Inflammatory macrophage treated with lipopolysaccharide for 4 hours (primary cell): ENCODE measurements around the gene PPP1R1C.

Source experiments
- DNase-seq: peaks from one replicate; pipeline ENCODE4 v3.0.0-alpha.2; 2020

The PPP1R1C gene

GRCh38 chr2:182115258-182115657 is 129.6 kb downstream of the PPP1R1C start:
- DNase-seq, result no peak

DNA sequence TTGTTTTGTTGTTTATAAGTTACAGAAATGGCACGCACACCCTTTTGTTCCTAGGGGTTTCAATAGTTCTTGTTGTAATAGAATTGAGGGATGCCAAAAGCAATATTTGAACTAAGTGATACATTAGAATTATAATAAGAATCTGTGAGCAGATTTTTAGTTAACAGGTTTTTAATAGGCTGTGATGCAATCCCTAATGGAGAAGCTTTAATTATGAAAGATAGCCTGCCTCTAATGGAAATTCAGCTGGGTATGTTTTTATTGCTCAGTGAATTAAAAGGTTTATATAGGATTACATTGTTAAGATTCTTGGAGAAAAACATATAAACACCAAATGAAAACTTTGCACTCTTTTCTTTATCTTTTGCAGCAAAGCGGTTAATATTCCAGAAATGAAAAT is 131.1 kb downstream of the PPP1R1C start:
- DNase-seq, result no peak

DNA sequence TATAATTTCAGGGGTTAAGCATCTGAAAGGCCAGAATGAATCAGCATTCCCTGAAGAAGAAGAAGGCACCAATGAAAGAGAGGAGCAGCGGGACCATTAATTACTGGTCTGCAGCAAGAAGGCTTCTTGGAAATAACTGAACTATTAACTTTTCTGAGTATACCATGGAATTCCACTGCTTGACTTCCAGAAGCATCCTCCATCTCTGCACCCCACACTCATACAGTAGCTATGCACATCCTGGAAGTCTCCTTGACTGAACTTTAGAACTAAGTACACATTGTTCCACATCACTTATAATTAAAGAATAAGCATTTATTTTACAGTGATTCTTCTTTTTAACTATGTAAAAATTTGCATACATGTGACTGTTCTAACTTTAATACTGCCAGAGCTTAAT is 131.5 kb downstream of the PPP1R1C start:
- DNase-seq, result no peak

- no peak for DNase-seq
Observed at GRCh38 chr2:182128821-182129707, 143.4 kb downstream of the PPP1R1C start.

- no peak for DNase-seq
Observed at GRCh38 chr2:182132605-182133004, 147.0 kb downstream of the PPP1R1C start.

DNA sequence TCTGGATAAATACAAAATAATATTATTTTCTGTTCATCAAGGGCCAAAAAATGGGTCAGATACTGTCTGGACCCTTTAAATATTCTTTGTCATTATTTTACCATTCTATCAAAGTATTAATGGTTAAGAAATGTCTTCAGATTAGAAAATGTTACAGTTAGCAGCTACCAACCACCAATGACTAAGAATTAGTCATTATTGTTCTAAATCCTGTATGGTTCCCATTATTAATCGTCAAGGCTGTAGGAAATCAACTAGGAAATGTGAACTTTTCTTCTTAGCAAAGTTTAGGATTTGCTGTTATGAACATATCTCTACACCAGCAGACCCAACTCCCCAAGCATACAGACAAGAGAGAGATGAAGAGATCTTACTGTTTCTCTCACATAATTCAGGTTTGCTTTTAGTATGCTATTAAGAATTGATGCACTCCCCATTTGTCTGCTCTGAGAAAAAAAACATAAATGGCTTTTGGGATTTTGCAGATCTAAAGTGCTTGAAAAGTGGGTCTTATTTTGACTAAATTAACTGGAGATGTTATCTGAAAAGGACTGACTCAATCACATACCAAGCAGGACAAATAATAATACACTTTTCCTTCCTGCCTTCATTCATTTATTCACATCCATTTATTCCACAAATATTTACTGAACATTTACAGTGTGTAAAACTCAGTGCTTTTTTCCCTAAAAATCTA is 147.7 kb downstream of the PPP1R1C start:
- no peak for DNase-seq

- DNase-seq, result no peak
Observed at GRCh38 chr2:182134201-182134600, 148.5 kb downstream of the PPP1R1C start.

- no peak for DNase-seq
Observed at GRCh38 chr2:182142062-182142461, 156.4 kb downstream of the PPP1R1C start.

- no peak for DNase-seq
Observed at GRCh38 chr2:182144041-182144775, 158.6 kb downstream of the PPP1R1C start.

GRCh38 chr2:182144776-182145165 is 159.1 kb downstream of the PPP1R1C start:
- no peak for DNase-seq

DNA sequence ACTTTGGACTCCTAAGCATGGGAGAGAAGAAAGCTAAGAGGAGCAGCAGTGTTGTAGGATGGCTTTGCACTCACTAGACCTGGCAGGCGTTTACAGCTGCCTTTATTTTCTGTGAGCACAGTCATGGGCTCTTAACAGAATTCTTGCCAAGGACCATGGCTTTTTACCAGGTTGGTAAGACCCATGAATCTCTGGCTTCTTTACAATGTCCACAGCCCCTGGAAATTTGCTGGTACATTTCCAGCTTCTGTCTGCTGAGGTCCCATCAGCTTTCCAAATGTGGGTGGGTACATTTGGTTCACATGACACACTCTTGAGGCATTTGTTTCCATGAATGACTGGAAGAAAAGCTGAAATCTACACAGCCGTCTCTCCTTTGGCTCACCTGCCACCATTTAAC is 162.7 kb downstream of the PPP1R1C start:
- no peak for DNase-seq

DNA sequence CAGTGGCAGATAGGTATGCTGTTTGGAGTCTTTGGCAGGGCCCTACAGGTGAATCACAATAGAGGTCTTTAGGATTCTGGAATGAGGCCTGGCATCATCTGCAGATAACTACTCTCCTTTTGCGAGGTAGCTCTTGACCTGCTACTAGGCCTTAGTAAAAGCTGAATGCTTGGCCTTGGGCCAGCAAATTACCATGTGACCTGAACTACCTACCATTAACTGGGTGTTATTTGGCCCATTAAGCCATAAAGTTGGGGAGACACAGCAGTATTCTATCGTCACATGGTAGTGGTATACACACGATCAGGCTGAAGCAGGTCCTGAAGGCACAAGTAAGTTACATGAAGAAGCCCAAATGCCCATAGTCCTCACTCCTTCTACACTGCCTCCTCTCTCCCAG is 178.2 kb downstream of the PPP1R1C start:
- DNase-seq, result no peak

DNA sequence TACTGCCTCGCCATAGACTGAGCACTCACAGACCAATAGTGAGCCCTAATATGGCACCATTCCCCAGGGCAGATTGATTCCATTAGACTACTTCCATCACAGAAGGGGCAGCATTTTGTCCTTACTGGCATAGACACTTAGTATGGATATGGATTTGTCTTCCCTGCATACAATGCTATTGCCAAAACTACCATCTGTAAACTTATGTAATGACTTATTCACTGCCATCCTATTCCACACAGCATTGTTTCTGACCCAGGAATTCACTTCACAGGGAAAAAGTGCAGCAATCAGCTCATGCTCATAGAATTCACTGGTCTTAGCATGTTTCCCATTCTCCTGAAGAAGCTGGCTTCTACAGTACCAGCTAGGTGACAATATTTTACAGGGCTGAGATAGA is 179.0 kb downstream of the PPP1R1C start:
- DNase-seq, result no peak

GRCh38 chr2:182165202-182165601 is 179.5 kb downstream of the PPP1R1C start:
- no peak for DNase-seq

DNA sequence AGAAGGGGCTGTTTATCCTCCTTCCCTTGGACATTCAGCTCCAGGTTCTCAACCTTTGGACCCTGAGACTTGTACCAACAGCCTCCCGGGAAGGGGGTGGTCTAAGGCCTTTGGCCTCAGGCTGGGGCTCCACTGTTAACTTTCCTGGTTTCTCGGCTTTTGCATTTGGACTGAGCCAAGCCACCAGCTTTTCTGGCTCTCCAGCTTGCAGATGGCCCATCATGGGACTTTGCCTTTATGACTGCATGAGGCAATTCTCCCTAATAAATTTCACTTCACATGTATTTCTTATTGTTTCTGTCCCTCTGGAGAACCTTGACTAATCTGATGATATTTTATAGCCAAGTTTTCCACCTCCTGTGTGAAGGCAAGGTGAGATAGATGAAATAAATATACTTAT is 180.8 kb downstream of the PPP1R1C start:
- DNase-seq, result no peak

DNA sequence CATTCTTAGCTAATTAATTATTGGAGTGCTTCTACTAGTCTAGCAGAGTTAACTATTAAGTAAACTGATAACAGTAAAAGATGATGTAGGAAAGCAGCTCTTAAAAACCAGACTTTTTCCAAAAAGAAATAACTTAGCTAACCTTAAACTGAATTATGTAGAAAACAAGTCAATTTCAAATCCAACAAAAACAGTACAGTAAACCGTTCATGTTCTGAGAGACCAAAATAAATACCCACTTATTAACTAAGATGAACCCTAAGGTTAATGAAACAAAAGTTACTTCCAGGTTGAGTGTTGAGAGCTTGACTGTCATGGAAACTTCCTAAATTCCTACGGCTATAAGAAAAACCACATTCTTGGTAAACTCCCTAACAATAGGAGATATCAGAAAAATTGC is 181.2 kb downstream of the PPP1R1C start:
- no peak for DNase-seq
